H9 (cell line): Measurements from ENCODE around the gene OMA1. TPM values are rescaled to one million over a fixed set of nuclear protein-coding genes. Genes with fewer than 3 reads are reported as not detected.

ENCODE experiments used
- DNase-seq: peaks from one replicate; pipeline ENCODE4 v3.0.0-alpha.2; 2017
- H2AFZ ChIP-seq: one replicate; pipeline ENCODE4 v1.6.1; 2013; ENCODE audit warnings: mild to moderate bottlenecking, low read length, control low read depth, moderate library complexity
- H2AK5ac ChIP-seq: 2 replicates; pipeline ENCODE4 v1.6.1; 2013; ENCODE audit warnings: low read length, control low read depth, mixed read lengths; ENCODE audit not compliant: insufficient read length
- H2BK120ac ChIP-seq: one replicate; pipeline ENCODE4 v1.6.1; 2013; ENCODE audit warnings: low read depth, mild to moderate bottlenecking, low read length, control low read depth, inconsistent platforms; ENCODE audit not compliant: poor library complexity, severe bottlenecking
- H2BK12ac ChIP-seq: 2 replicates; pipeline ENCODE4 v1.6.1; 2013; ENCODE audit warnings: low read length, control low read depth, mixed read lengths, low read depth; ENCODE audit not compliant: insufficient read length
- H2BK15ac ChIP-seq: 2 replicates; pipeline ENCODE4 v1.6.1; 2013; ENCODE audit warnings: low read depth, low read length, control low read depth
- H2BK20ac ChIP-seq: one replicate; pipeline ENCODE4 v1.6.1; 2013; ENCODE audit warnings: low read depth, mild to moderate bottlenecking, low read length, control low read depth, inconsistent platforms; ENCODE audit not compliant: poor library complexity, severe bottlenecking
- H2BK5ac ChIP-seq: 2 replicates; pipeline ENCODE4 v1.6.1; 2013; ENCODE audit warnings: low read length, control low read depth, mixed read lengths; ENCODE audit not compliant: insufficient read length
- H3K14ac ChIP-seq: 2 replicates; pipeline ENCODE4 v1.6.1; 2013; ENCODE audit warnings: low read length, control low read depth; ENCODE audit not compliant: insufficient read depth
- H3K18ac ChIP-seq: 2 replicates; pipeline ENCODE4 v1.6.1; 2013; ENCODE audit warnings: low read depth, mild to moderate bottlenecking, mixed read lengths, low read length, control low read depth; ENCODE audit not compliant: insufficient read length
- H3K23ac ChIP-seq: 2 replicates; pipeline ENCODE4 v1.6.1; 2013; ENCODE audit warnings: low read length, control low read depth, mixed read lengths, low read depth; ENCODE audit not compliant: insufficient read length
- H3K23me2 ChIP-seq: 2 replicates; pipeline ENCODE4 v1.6.1; 2013; ENCODE audit warnings: low read depth, mild to moderate bottlenecking, mixed read lengths, low read length, control low read depth; ENCODE audit not compliant: insufficient read length, poor library complexity, severe bottlenecking
- H3K27ac ChIP-seq: 2 replicates; pipeline ENCODE4 v1.5.1; 2013; ENCODE audit warnings: low read length, control low read depth, mixed read lengths, low read depth; ENCODE audit not compliant: insufficient read length
- H3K27me3 ChIP-seq: 2 replicates; pipeline ENCODE4 v1.6.1; 2013; ENCODE audit warnings: low read length, control low read depth, inconsistent platforms; ENCODE audit not compliant: insufficient read depth
- H3K4ac ChIP-seq: 2 replicates; pipeline ENCODE4 v1.6.1; 2013; ENCODE audit warnings: low read depth, mild to moderate bottlenecking, control low read depth, inconsistent platforms, low read length, moderate library complexity
- H3K4me1 ChIP-seq: 2 replicates; pipeline ENCODE4 v1.6.1; 2013; ENCODE audit warnings: low read length, control low read depth, inconsistent platforms; ENCODE audit not compliant: insufficient read depth
- H3K4me2 ChIP-seq: 2 replicates; pipeline ENCODE4 v1.6.1; 2013; ENCODE audit warnings: low read length, control low read depth, mixed read lengths; ENCODE audit not compliant: insufficient read length, insufficient read depth
- H3K56ac ChIP-seq: 2 replicates; pipeline ENCODE4 v1.6.1; 2013; ENCODE audit warnings: low read depth, mild to moderate bottlenecking, mixed read lengths, low read length, control low read depth; ENCODE audit not compliant: insufficient read length
- H3K79me1 ChIP-seq: 2 replicates; pipeline ENCODE4 v1.6.1; 2013; ENCODE audit warnings: low read depth, mild to moderate bottlenecking, moderate library complexity, low read length, control low read depth, inconsistent platforms; ENCODE audit not compliant: insufficient read depth, poor library complexity, severe bottlenecking
- H3K79me2 ChIP-seq: 2 replicates; pipeline ENCODE4 v1.6.1; 2013; ENCODE audit warnings: low read length, control low read depth, inconsistent platforms; ENCODE audit not compliant: insufficient read depth
- H3K9ac ChIP-seq: 2 replicates; pipeline ENCODE4 v1.6.1; 2013; ENCODE audit warnings: low read length, control low read depth, mixed read lengths; ENCODE audit not compliant: insufficient read length; ENCODE audit errors: extremely low read depth
- H3K9me3 ChIP-seq: one replicate; pipeline ENCODE4 v1.6.1; 2013; ENCODE audit warnings: low read depth, low read length, inconsistent platforms; ENCODE audit not compliant: control insufficient read depth
- H3T11ph ChIP-seq: one replicate; pipeline ENCODE4 v1.6.1; 2013; ENCODE audit warnings: mild to moderate bottlenecking, low read length, control low read depth, inconsistent platforms
- H4K20me1 ChIP-seq: one replicate; pipeline ENCODE4 v1.6.1; 2013; ENCODE audit not compliant: control insufficient read depth, insufficient read length, insufficient read depth
- H4K5ac ChIP-seq: 2 replicates; pipeline ENCODE4 v1.6.1; 2013; ENCODE audit warnings: low read depth, mild to moderate bottlenecking, mixed read lengths, low read length, control low read depth; ENCODE audit not compliant: insufficient read length
- H4K8ac ChIP-seq: replicated peaks from 2 replicates; pipeline ENCODE4 v1.6.1; 2013; ENCODE audit warnings: low read length, control low read depth, mixed read lengths, low read depth; ENCODE audit not compliant: insufficient read length
- H4K91ac ChIP-seq: 2 replicates; pipeline ENCODE4 v1.6.1; 2013; ENCODE audit warnings: low read depth, mild to moderate bottlenecking, moderate library complexity, mixed read lengths, low read length, control low read depth; ENCODE audit not compliant: insufficient read length
- H3K27ac Mint-ChIP-seq, 3 experiments: 2 replicates in 2 of 3; 3 replicates in 1 of 3; pipeline ENCODE4 v1.8.0; 2020 to 2021; ENCODE audit warnings: mixed read lengths in 3 of 3, mild to moderate bottlenecking in 1 of 3, moderate library complexity in 1 of 3
- H3K27me3 Mint-ChIP-seq: 2 replicates; pipeline ENCODE4 v1.8.0; 2021; ENCODE audit warnings: low read depth, mild to moderate bottlenecking, moderate library complexity, mixed read lengths
- H3K36me3 Mint-ChIP-seq, 3 experiments: 2 replicates in 2 of 3; 3 replicates in 1 of 3; pipeline ENCODE4 v1.8.0; 2020 to 2021; ENCODE audit warnings: low read depth in 3 of 3, mixed read lengths in 3 of 3; ENCODE audit not compliant: insufficient read depth in 1 of 3
- H3K4me1 Mint-ChIP-seq, 2 experiments: 2 replicates each; pipeline ENCODE4 v1.8.0; 2020; ENCODE audit warnings: mixed read lengths in 2 of 2
- H3K4me3 Mint-ChIP-seq, 2 experiments: 2 replicates in 1 of 2; 3 replicates in 1 of 2; pipeline ENCODE4 v1.8.0; 2020 to 2021; ENCODE audit warnings: mild to moderate bottlenecking in 2 of 2, mixed read lengths in 2 of 2, moderate library complexity in 1 of 2
- H3K9me3 Mint-ChIP-seq, 2 experiments: 2 replicates in 1 of 2; 3 replicates in 1 of 2; pipeline ENCODE4 v1.8.0; 2020; ENCODE audit warnings: mild to moderate bottlenecking in 2 of 2, mixed read lengths in 2 of 2, moderate library complexity in 1 of 2
- WGBS: extraction: QIAGEN DNeasy Blood & Tissue Kit; methylation state at CpG from one replicate; pipeline ENCODE4 v1.1.7; 2013; ENCODE audit warnings: missing lambda C conversion rate, low lambda C conversion rate, mixed read lengths; ENCODE audit not compliant: insufficient read length; ENCODE audit errors: extremely low coverage; 5-methylcytosine and 5-hydroxymethylcytosine counted together
- total RNA-seq: library from RNA; stranded (reverse); gene quantifications from 2 replicates; pipeline ENCODE4 v1.2.1, GENCODE V29; 2021
- TF ChIP-seq, protein P1 (sequence below): fragments of 200-600 bp; sonication (generic); conservative IDR thresholded peaks from 3 replicates; pipeline ENCODE4 v1.8.0; 2021; ENCODE audit warnings: antibody characterized with exemption, mild to moderate bottlenecking

Gene OMA1
- total RNA-seq, 1 experiment from 2014 or later = 12.9 TPM

DNA sequence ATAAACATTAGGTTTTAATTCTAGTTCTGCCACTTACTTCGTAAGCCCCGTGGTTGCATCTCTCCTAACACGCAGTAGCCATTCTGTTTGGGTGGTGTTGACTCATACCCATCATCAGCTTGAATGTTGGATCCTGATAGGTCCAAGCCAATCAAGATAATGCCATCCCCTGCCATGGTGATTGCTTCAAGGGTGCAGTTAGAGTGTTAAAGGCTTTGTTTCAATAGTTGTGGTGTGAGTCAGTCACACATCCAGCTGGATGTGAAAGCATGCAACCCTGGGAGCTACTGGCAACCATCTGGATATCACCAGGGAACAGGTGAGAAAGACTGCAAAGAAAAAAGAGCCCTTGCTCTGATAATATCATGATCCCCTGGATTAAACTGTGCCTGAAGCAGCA lies 69.1 kb downstream of the OMA1 start:
- Histone ChIP-seq H2BK15ac (no peak overlapping the region), H3K9me3 (no peaks in the 10 kb centered on the region), H4K20me1 (no peaks in the 10 kb centered on the region), H3K14ac (no peak overlapping the region), H3K56ac (no peak overlapping the region), H3K9ac (no peak overlapping the region), H4K5ac (no peak overlapping the region), H3K18ac (no peak overlapping the region), H3K23ac (no peak overlapping the region), H2AFZ (no peak overlapping the region), H2BK20ac (no peak overlapping the region), H4K91ac (no peak overlapping the region), H3K23me2 (no peaks in the 10 kb centered on the region), H3K4ac (no peak overlapping the region), H3K4me2 (no peak overlapping the region), H3K27me3 (no peaks in the 10 kb centered on the region), H3K4me1 (no peaks in the 10 kb centered on the region), H3T11ph (no peak overlapping the region), H3K27ac (no peak overlapping the region), H2BK120ac (no peak overlapping the region), H4K8ac (no peak overlapping the region), H3K79me2 (no peaks in the 10 kb centered on the region), H2AK5ac (no peak overlapping the region), H3K79me1 (no peaks in the 10 kb centered on the region), H2BK5ac (no peak overlapping the region), H2BK12ac (no peak overlapping the region)
- TF ChIP-seq, protein P1, sequence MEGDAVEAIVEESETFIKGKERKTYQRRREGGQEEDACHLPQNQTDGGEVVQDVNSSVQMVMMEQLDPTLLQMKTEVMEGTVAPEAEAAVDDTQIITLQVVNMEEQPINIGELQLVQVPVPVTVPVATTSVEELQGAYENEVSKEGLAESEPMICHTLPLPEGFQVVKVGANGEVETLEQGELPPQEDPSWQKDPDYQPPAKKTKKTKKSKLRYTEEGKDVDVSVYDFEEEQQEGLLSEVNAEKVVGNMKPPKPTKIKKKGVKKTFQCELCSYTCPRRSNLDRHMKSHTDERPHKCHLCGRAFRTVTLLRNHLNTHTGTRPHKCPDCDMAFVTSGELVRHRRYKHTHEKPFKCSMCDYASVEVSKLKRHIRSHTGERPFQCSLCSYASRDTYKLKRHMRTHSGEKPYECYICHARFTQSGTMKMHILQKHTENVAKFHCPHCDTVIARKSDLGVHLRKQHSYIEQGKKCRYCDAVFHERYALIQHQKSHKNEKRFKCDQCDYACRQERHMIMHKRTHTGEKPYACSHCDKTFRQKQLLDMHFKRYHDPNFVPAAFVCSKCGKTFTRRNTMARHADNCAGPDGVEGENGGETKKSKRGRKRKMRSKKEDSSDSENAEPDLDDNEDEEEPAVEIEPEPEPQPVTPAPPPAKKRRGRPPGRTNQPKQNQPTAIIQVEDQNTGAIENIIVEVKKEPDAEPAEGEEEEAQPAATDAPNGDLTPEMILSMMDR = no peak
- no peak overlapping the region for H3K4me3 Mint-ChIP-seq
- WGBS = no CpG with 5 or more reads among the region's 3 CpGs
- no peaks in the 10 kb centered on the region; a peak in 2 of 4 replicates for H3K4me1 Mint-ChIP-seq
- no peak for DNase-seq
- no peaks in the 10 kb centered on the region for H3K27me3 Mint-ChIP-seq
- H3K36me3 Mint-ChIP-seq = peaks cover 0 to 6% (median 0%) of the 10 kb centered on the region in 3 experiments; a peak in 1 of 7 replicates
- no peak overlapping the region for H3K27ac Mint-ChIP-seq
- no peaks in the 10 kb centered on the region; a peak in 1 of 5 replicates for H3K9me3 Mint-ChIP-seq
